CD4-positive, alpha-beta T cell treated with Interleukin-2 at 100 ng/mL for 4 hours (primary cell): ENCODE measurements around the gene SCP2.

Source experiments
- DNase-seq: peaks from one replicate; pipeline ENCODE4 v3.0.0-alpha.2; 2020; ENCODE audit warnings: low spot score

Gene SCP2, protein sequence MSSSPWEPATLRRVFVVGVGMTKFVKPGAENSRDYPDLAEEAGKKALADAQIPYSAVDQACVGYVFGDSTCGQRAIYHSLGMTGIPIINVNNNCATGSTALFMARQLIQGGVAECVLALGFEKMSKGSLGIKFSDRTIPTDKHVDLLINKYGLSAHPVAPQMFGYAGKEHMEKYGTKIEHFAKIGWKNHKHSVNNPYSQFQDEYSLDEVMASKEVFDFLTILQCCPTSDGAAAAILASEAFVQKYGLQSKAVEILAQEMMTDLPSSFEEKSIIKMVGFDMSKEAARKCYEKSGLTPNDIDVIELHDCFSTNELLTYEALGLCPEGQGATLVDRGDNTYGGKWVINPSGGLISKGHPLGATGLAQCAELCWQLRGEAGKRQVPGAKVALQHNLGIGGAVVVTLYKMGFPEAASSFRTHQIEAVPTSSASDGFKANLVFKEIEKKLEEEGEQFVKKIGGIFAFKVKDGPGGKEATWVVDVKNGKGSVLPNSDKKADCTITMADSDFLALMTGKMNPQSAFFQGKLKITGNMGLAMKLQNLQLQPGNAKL

DNA sequence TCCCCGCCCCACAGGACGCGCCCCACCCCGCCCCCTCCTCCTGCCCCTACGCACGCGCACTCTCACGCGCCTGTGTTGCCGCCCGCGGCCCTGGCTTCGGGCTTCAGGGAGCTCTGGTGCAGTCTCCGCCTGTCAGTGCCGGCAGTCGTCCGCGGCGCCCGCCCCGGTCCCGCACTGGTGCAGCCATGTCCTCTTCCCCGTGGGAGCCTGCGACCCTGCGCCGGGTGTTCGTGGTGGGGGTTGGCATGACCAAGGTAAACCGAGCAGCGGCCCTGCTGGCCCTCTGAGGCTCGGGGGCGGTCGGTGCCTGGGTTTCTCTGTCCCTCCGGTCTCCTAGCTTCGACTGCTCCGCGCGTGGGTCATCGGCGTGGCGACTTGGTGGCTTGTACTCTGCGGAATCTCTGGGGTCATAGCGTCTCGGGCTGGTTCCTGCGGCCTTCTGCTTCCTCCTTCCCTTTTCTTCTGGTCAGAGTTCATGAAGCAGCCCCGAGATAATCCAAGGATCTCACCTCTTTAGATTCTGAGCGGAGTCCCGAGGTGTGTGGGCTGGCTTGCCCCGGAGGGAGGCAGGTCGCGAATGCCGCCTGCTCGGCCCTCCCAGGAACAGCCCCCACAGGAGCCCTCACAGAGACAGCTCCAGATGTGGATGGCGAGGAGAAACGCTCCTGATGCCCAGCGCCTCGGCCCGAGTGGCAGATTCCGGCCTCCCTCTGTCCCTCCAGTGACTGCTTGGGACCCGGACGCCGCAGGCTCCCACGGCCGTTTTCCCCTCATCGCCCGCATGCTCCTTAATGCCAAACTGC, at the start of gene SCP2:
Gene SCP2, plus strand, starts transcription at position 65 of the 803 bp plus-strand sequence. Its CDS starts 121 bp downstream, at position 186.
- peak; percentile 75 for DNase-seq

DNA sequence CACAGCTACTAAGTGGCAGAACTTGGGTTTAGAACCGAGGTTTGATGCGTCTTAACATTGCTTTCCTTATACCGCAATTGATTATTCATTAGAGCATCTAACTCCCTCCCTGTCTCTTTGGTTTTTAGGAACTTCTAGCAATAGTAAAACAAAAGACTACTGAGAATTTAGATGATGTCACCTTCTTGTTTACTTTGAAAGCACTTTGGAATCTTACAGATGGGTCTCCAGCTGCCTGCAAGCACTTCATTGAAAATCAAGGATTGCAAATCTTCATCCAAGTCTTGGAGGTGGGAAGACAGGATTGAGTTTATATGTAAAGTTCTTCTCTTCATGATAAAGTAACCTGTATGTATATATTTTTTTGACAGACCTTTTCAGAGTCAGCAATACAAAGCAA, 49.5 kb upstream of the SCP2 start:
- no peak for DNase-seq

DNA sequence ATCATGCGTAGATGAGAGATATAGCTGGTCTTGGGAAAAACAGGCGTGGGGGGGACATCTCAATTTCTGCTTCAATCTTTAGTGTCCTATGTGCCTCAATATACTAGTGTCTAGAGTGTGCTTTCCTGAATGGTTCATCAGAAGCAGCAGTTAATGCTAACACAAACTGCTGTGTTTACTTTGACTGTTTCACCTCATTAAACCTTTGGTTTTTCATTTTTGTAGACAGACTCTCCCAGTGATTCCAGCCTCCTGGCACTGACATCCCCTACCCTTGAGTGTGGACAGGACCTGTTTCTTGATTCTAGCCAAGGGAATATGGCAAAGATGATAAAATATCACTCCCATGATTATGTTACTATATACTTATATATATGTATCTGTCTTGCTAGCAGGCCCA, 46.9 kb upstream of the SCP2 start:
- DNase-seq, result no peak

DNA sequence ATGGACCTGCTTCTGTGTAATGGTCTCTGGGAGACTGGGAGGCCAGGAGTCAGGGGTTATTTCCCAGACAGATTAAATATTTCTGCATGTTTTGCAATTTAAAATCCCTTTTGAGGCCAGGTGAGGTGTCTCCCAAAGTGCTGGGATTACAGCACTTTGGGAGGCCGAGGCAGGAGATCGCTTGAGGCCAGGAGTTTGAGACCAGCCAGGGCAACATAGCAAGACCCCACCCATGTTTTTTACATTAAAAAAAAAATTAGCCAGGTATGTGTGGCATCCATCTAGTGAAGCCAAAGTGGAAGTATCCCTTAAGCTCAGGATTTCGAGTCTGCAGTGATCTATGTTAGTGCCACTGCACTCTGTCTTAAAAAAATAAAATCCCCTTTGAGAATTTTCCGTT, 39.6 kb upstream of the SCP2 start:
- no peak for DNase-seq

DNA sequence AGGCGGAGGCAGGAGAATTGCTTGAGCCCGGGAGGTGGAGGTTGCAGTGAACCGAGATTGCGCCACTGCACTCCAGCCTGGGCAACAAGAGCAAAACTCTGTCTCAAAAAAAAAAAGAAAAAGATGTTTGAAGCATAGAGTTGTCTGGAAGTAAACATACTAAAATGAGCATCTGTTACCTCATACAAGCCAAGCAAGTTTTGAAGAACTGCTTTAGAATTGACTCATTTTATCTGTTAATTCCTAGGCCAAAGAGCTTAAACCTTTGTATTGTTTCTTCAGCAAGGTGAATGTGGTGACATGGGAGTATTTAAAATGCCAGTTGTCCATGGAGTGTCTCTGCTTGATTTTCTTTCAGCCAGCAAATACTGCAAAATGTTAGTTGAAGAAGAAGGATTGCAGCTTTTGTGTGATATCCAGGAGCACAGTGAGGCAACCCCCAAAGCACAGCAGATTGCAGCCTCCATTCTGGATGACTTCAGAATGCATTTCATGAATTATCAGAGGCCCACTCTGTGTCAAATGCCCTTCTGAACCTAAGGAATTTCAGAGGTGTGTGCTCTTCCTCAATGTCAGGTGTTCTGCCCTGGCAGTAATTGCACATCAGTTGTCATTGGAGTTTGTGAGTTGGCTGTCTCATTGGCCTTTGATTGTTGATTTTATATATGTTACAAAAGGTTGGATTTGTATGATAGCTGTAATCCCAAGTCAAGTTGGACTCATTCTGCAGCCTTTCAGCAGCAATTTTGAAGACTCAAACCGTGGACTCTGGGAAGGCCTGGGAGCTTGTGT, 34.5 kb upstream of the SCP2 start:
- DNase-seq, result no peak

DNA sequence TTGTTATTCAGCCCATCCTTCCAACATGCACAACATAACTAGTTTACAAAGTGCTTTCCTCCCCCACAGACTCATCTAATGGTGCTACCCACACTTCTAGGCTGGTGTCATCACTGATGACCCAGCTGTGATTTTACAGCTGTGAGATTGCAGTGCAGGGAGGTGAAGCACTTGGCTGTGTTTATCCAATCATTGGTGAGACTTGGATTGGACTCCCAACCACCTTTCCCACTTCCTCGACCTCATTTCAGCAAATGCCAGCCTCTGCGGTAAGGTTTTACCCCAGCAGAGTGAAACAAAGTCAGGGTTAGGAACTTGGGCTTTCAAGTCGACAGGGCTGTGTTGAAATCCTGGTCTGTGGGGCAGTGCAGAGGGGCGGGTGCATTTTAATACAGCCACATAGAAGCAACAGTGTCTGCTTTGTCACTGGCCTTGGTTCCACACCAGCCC, 27.6 kb upstream of the SCP2 start:
- no peak for DNase-seq

DNA sequence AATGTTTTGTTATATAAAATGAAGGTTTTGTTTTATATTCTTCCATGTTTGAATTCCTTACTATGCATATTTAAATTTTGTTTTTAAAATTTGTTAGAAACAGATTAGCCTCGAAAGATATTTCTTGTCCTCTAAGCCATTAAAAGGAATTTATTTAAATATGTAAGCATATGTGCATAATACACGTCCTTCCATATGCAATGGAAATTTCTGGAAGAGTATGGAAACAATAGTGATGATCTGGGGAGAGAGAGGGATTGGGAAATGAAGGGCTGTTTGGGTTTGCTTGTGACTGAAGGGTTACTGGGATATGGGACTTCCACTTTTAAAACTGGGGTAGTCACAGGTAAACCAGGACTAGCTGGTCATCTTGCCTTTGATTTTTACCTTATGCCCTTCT, 26.7 kb upstream of the SCP2 start:
- DNase-seq, result no peak

DNA sequence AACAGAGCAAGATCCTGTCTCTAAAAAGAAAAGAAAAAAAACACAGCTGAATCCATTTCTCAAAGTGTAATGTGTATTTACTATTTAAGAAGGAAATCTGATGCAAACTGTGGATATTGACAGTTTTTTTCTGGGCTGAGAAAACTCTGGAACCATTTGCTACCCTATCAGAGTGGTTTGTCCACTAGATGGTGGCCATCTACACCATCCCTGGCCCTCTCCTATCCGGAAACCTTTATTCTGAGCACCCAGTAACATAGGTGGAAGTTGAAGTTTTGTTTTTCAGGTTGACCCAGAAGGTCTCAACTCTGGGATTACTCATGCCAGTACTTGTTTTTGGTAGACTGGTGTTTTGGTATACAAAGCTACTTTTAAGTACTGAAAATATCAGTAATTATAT, 25.7 kb upstream of the SCP2 start:
- no peak for DNase-seq

DNA sequence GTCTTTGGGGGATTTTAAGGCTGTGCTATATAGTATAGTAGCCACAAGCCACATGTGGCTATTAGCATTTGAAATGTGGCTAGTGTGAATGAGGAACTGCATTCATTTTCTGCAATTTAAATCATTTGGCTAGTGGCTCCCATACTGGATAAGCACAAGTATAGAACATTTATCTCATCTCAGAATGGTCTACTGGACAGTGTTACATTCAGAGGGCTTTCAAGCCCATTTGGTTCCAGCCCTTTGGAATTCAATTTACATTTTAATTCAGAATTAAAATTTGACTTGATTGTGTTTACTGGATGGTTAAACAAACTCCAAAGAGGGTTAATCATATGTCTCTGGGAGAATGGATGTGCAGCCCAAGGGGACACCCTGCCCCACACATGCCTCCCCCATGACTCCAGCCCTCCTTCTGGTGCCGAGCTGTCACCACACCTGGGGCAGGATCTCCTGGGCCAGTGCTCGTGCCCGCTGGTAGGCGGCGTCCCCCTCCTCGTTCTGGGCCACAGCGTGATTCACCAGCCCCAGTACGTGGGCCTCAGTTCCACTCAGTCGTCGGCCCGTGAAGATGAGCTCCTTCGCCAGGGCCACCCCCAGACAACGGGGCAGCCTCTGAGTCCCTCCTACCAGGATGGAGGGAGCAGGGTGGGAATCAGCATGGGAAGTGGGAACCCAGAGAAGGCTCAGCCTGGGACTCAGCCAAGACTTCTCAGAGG, 22.7 kb upstream of the SCP2 start:
- no peak for DNase-seq

DNA sequence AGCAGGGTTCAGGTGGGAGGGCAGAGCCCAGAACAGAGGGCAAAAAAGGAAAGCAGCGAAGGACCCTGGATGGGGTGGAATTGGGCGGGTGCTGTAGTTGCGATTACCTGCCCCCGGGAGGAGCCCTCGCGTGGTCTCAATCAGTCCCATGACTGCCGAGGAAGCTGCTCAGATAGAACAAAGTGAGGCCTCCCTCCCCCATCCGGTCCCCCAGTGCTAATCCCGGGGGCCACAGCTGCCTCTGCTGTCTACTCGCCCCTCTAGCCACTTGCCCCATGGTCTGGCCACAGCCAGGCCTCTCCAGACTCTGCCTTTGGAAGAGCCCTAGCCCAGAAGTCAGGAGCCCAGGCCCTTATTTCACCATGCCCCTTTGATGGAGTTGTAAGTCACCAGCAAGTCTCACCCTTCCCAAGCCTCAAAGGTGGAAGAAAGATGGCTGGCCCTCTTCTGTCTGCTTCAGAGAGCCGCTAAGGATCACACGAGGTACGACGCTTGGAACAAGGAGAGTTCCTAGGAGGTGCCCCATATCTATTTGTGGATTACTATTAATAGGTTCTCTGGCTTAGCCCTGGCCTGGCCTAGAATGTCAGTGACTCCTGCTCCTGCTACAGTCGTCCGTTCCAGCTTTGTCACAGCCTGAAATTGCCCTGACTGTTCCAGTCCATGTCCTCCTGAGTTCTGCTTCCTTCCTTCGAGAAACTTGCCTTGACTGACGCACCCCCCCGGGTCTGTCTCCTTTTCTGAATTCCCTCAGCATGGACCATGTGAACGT, 22.0 kb upstream of the SCP2 start:
- peak; percentile 12 for DNase-seq

DNA sequence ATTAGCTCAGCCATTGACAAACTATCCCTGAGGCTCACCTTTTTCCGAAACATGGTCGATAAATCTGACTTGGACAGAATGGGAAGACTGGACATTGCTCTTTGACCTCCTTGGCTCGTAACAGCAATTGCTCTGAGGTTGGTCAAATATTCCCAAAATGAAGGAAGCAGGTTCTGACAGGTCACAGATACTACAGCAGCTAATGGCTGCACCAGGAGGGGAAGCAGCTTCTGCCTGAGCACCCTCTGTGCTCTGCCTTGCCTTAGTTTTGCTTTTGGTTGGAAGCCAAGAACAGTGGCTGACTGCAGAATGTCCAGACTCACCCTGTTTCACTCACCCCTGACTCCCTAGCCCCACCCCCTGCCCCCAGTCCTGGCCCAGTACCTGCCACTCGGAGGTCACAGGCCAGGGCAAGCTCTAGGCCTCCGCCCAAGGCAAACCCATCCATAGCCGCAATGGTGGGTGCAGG, 20.9 kb upstream of the SCP2 start:
- DNase-seq, result no peak

DNA sequence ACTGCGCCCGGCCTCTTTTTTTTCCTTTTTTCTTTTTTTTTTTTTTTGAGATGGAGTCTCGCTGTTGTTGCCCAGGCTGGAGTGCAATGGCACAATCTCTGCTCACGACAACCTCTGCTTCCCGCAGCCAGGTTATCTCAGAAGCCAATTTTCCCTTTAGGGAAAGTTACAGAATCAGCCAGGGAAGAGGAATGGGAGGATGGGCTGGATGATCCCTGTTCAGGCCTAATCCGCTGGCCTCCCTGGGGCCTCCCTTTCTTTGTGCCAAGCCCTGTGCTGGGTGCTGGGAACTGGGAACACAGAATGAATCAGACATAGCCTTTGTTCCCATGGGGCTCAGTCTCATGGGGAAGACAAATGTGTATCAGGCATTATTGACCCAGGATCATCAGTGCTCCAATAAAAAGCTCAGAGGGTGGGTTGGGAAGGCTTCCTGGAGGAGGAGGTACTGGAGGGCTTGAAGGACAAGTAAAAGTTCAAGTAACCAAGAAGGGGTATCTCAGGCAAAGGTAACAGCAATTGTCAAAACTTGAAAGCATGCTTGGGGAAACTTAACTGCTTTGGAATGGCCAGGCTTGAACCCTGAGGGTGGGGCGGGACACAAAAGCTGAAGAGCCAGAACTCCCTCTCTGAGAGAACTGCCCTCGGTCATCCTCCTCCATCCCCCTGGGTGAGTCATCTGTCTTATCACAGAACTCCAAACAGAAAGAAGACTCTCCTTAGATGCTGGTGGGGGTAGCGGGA, 19.8 kb upstream of the SCP2 start:
- DNase-seq, result no peak

DNA sequence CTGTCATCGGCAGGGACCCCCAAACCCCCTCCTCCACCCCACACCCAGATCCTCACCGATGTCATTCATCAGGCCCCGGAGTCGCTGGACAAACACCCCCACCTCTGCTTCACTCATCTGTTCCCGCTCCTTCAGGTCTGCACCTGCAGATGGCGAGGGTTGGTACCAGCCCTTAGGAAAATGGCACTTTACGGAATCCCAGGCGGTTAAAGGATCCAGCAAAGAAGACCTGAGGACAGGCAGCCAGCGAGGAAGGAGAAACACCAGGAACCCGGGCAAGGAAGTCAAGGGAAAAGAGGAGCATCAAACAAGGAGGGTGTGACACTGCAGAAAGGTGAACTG, 19.3 kb upstream of the SCP2 start:
- DNase-seq, result no peak

DNA sequence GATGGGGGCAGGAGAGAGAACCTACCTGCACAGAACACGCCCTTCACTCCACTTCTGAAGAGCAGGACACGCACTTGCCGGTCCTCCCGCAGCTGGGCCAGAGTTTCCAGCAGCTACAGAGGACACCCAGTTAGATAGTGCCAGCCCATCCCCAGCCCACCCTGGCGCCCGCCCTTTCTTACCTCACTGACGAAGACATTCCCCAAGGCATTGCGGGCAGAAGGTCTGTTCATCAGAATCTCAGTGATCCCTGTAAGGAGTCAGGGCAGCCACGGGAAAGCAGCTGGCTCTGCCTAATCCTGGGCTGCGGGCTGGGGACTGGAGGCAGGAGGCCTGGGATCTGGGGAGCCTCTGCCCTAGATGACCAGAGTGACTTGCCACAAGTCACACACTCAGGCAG, 15.5 kb upstream of the SCP2 start:
- no peak for DNase-seq

DNA sequence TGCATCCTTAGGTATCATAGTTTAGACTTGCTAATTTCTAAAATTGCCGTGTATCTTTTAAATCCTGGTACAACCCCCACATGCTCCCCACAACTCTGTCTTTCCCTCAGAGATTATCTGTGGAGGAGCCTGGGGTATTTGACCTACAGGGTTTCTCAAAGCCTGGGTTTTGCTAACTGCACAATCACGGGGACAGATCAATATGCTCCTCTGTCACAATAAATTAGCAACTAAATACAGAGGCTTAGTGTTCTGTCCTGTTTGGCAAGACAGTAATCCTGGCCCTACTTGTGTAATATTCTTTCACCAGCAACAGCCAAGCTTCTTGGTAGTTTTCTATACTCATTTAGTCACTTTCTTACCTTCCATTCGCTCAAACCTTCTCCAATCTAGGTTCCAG, 14.1 kb upstream of the SCP2 start:
- DNase-seq, result no peak

DNA sequence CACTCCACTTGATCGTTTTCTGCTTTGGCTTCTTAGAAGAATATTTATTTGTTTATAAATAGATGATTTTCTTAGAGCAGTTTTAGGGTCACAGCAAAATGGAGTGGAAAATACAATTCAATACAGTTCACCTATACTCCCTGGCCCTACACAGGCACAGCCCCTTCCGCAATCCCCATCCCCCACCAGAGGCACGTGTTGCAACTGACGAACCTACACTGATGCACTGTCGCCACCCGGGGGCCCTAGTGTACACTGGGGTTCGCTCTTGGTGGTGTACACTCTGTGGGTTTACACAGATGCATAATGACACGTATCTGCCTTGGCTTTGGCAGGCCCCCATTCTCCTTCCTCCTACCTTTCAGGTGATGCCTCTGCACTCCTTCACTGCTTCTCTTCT, 13.5 kb upstream of the SCP2 start:
- DNase-seq, result no peak

DNA sequence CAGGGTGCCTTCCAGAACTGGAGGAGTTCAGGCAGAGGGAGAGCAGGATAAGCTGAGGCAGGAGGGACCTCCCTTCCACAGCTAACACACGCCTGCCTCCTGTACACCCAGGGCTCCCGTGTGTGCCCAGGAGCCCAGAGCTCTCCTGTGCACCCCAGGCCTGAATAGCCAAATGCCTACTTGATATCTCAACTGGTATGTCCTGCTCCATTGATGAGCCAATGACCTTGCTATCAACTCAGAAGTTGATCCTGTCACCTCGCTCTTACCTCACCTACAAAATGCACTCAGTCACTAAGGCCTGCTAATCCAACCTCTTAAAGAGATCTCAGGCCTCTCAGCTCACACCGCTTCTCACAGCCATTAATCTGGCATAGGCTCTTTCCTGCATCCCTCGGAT, 12.6 kb upstream of the SCP2 start:
- DNase-seq, result no peak

DNA sequence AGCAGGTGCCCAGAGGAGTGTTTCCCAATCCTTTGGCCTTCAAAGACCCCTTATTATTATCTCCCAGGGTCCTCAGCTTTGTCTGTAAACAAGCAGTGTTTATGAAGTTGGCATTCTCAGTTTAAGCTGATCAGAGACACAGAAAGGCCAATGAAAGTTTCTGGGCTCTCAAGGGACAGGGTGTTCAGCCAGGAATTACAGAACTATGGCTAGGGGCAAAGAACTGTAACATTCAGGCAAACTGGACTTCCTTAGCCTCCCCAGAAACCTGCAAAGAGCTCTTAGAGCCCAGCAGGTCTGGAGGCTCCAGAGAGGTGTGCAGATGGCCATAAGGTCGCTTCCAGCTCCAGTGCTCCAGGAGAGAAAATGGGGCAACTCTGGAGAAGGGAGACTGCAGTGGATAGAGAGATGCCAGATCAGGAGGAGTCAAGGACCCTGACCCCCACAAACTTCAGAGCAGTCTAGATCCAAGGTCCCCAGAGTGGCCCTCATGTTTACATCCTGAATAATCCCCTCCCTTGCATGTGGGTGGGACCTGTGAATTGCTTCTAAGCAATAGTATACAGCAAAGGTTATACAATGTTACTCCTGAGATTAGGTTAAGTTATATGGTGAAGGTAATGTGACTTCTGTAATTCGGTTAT, 11.7 kb upstream of the SCP2 start:
- no peak for DNase-seq

DNA sequence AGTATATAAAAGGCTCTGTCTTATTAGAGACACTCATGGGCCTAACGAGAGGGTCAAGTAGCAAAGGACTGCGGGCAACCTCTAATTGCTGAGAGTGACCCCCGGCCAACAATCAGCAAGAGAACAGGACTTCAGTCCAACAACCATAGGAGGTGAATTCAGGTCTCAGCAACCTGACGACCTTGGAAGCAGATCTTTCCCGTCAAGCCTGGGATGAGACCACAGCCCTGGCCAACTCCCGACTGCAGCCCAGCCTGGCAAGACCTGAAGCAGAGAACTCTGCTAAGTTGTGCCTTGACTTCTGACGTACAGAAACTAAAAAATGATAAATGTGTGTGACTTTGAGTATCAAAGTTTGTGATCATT, 11.2 kb upstream of the SCP2 start:
- DNase-seq, result no peak
